ENCODE results near the gene ENDOG.

DNA sequence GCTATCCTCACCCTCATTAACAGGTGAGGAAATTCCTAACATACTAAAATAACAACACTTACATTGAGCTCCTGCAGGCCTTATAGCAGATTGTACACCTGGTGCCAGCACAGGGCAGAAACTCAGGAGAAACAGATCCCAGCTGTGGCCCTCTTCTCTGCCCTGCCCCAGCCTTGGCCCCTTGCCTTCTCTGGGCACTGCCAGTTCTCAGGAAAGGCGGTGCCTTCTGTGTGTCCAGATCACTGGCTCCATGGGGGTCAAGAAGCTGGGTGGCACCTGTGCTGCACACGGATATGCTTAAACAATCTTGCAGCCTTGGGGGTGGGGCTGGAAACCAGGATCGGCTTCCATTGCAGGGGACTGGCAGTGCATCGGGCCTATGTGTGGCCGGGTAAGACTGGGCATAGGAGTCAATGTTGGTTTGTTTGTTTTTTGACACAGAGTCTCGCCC lies 44.1 kb downstream of the ENDOG start:
- TF ChIP-seq, protein P1, sequence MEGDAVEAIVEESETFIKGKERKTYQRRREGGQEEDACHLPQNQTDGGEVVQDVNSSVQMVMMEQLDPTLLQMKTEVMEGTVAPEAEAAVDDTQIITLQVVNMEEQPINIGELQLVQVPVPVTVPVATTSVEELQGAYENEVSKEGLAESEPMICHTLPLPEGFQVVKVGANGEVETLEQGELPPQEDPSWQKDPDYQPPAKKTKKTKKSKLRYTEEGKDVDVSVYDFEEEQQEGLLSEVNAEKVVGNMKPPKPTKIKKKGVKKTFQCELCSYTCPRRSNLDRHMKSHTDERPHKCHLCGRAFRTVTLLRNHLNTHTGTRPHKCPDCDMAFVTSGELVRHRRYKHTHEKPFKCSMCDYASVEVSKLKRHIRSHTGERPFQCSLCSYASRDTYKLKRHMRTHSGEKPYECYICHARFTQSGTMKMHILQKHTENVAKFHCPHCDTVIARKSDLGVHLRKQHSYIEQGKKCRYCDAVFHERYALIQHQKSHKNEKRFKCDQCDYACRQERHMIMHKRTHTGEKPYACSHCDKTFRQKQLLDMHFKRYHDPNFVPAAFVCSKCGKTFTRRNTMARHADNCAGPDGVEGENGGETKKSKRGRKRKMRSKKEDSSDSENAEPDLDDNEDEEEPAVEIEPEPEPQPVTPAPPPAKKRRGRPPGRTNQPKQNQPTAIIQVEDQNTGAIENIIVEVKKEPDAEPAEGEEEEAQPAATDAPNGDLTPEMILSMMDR (IDR thresholded peaks at IDR 0.05; ENCODE audit: insufficient read depth, low read depth, low read length) = no peak
- no peak for TF ChIP-seq EZH2 (IDR thresholded peaks at IDR 0.05; ENCODE audit: insufficient read depth, low read length)

Measured in astrocyte (in vitro differentiated cells and primary cell).